ENCODE results near the gene ZBTB47. TPM values are rescaled to one million over a fixed set of nuclear protein-coding genes. Genes with fewer than 3 reads are reported as not detected.

Gene ZBTB47
- total and polyA plus RNA-seq, 2 experiments from 2014 or later = 7.0 to 14.2 TPM

GRCh38 chr3:42712344-42712648 lies 58.8 kb downstream of the ZBTB47 start:
- DNase-seq (ENCODE audit: low spot score) = no peak
- no peaks in the 10 kb centered on the region for H4K20me1 ChIP-seq (ENCODE audit: insufficient read depth, poor library complexity, severe bottlenecking)

GRCh38 chr3:42712688-42713372 lies 59.3 kb downstream of the ZBTB47 start:
- H2AFZ ChIP-seq = no peak overlapping the region

More at GRCh38 chr3:42712344-42712648, 58.8 kb downstream of the ZBTB47 start:
- no peaks in the 10 kb centered on the region for H3K27me3 ChIP-seq
- H3K9me3 ChIP-seq (ENCODE audit: low read depth) = no peaks in the 10 kb centered on the region
- H3K27ac ChIP-seq = no peak overlapping the region
- H2AFZ ChIP-seq = no peak overlapping the region
- WGBS (ENCODE audit: low lambda C conversion rate, missing lambda C conversion rate) = 86% methylated on average over 4 of the region's 4 CpGs
- H3K79me2 ChIP-seq = no peaks in the 10 kb centered on the region
- no peaks in the 10 kb centered on the region for H3K9me2 ChIP-seq (replicated peaks; ENCODE audit: insufficient read depth)
- H3K4me1 ChIP-seq (ENCODE audit: insufficient read depth) = no peaks in the 10 kb centered on the region
- H3K4me3 ChIP-seq = no peak overlapping the region
- no peak for TF ChIP-seq EZH2phosphoT487 (IDR thresholded peaks at IDR 0.05; ENCODE audit: low read depth, severe bottlenecking, unreplicated experiment)
- no peak for TF ChIP-seq EZH2 (IDR thresholded peaks at IDR 0.05; ENCODE audit: borderline replicate concordance)
- no peak for TF ChIP-seq CTCF (IDR thresholded peaks at IDR 0.05; ENCODE audit: poor library complexity)
- H3K4me2 ChIP-seq = no peak overlapping the region
- H3K36me3 ChIP-seq (replicated peaks; ENCODE audit: insufficient read depth, low read depth) = no peaks in the 10 kb centered on the region

GRCh38 chr3:42713747-42714146 lies 60.2 kb downstream of the ZBTB47 start:
- H2AFZ ChIP-seq = no peak overlapping the region
- no peaks in the 10 kb centered on the region for H4K20me1 ChIP-seq (ENCODE audit: insufficient read depth, poor library complexity, severe bottlenecking)
- no peaks in the 10 kb centered on the region for H3K9me2 ChIP-seq (replicated peaks; ENCODE audit: insufficient read depth)
- H3K36me3 ChIP-seq (replicated peaks; ENCODE audit: insufficient read depth, low read depth) = no peaks in the 10 kb centered on the region
- H3K4me3 ChIP-seq = no peak overlapping the region
- H3K4me1 ChIP-seq (ENCODE audit: insufficient read depth) = no peaks in the 10 kb centered on the region
- H3K9me3 ChIP-seq (ENCODE audit: low read depth) = no peaks in the 10 kb centered on the region
- no peak overlapping the region for H3K4me2 ChIP-seq
- DNase-seq (ENCODE audit: low spot score) = no peak
- H3K27ac ChIP-seq = no peak overlapping the region
- no peaks in the 10 kb centered on the region for H3K27me3 ChIP-seq
- TF ChIP-seq EZH2 (IDR thresholded peaks at IDR 0.05; ENCODE audit: borderline replicate concordance) = no peak
- TF ChIP-seq EZH2phosphoT487 (IDR thresholded peaks at IDR 0.05; ENCODE audit: low read depth, severe bottlenecking, unreplicated experiment) = no peak
- TF ChIP-seq CTCF (IDR thresholded peaks at IDR 0.05; ENCODE audit: poor library complexity) = no peak
- no peaks in the 10 kb centered on the region for H3K79me2 ChIP-seq
- WGBS (ENCODE audit: low lambda C conversion rate, missing lambda C conversion rate) = 44% methylated on average over 2 of the region's 2 CpGs

More at GRCh38 chr3:42712688-42713372, 59.3 kb downstream of the ZBTB47 start:
- Histone ChIP-seq H3K36me3 (replicated peaks; ENCODE audit: insufficient read depth, low read depth) (no peaks in the 10 kb centered on the region), H3K27me3 (no peaks in the 10 kb centered on the region), H3K9me3 (ENCODE audit: low read depth) (no peaks in the 10 kb centered on the region), H3K4me1 (ENCODE audit: insufficient read depth) (no peaks in the 10 kb centered on the region), H3K27ac (no peak overlapping the region), H3K79me2 (no peaks in the 10 kb centered on the region), H3K4me2 (no peak overlapping the region), H3K4me3 (no peak overlapping the region), H4K20me1 (ENCODE audit: insufficient read depth, poor library complexity, severe bottlenecking) (no peaks in the 10 kb centered on the region), H3K9me2 (replicated peaks; ENCODE audit: insufficient read depth) (no peaks in the 10 kb centered on the region)
- 82% methylated on average over 5 of the region's 5 CpGs for WGBS (ENCODE audit: low lambda C conversion rate, missing lambda C conversion rate)
- DNase-seq (ENCODE audit: low spot score) = no peak
- no peak for TF ChIP-seq CTCF (IDR thresholded peaks at IDR 0.05; ENCODE audit: poor library complexity)
- no peak for TF ChIP-seq EZH2 (IDR thresholded peaks at IDR 0.05; ENCODE audit: borderline replicate concordance)
- no peak for TF ChIP-seq EZH2phosphoT487 (IDR thresholded peaks at IDR 0.05; ENCODE audit: low read depth, severe bottlenecking, unreplicated experiment)

Data from hepatocyte (in vitro differentiated cells).